Muscle layer of duodenum (tissue), 2 donors: ENCODE results near the gene KRTAP5-7.

Experiments
- H3K27ac ChIP-seq: one replicate; pipeline ENCODE4 v1.7.0; 2013; ENCODE audit warnings: mild to moderate bottlenecking, low read length
- H3K27me3 ChIP-seq: one replicate; pipeline ENCODE4 v1.7.0; 2013; ENCODE audit warnings: low read depth, mild to moderate bottlenecking, control low read depth, low read length
- H3K36me3 ChIP-seq, 2 donors: one replicate each; pipeline ENCODE4 v1.7.0; 2013; ENCODE audit warnings: low read length in 2 of 2, control low read depth in 1 of 2, mild to moderate bottlenecking in 1 of 2; ENCODE audit not compliant: insufficient read depth in 2 of 2, control insufficient read depth in 1 of 2
- H3K4me1 ChIP-seq, 2 donors: one replicate each; pipeline ENCODE4 v1.7.0; 2013; ENCODE audit warnings: low read length in 2 of 2, mild to moderate bottlenecking in 2 of 2, control low read depth in 1 of 2, moderate library complexity in 1 of 2; ENCODE audit not compliant: insufficient read depth in 2 of 2, control insufficient read depth in 1 of 2
- H3K4me3 ChIP-seq, 2 donors: one replicate each; pipeline ENCODE4 v1.7.0; 2013; ENCODE audit warnings: low read length in 2 of 2, low read depth in 1 of 2, mild to moderate bottlenecking in 1 of 2
- H3K9me3 ChIP-seq, 2 donors: one replicate each; pipeline ENCODE4 v1.7.0; 2013; ENCODE audit warnings: low read length in 2 of 2, control low read depth in 1 of 2, mild to moderate bottlenecking in 1 of 2; ENCODE audit not compliant: control insufficient read depth in 1 of 2
- donor health status: healthy.

The KRTAP5-7 gene

GRCh38 chr11:71486320-71486719, 40.7 kb upstream of the KRTAP5-7 start:
- Histone ChIP-seq H3K4me1 (no peaks in the 10 kb centered on the region), H3K36me3 (peaks cover 51 to 65% of the 10 kb centered on the region in 2 donors), H3K9me3 (no peaks in the 10 kb centered on the region), H3K27ac (no peak overlapping the region), H3K4me3 (no peak overlapping the region), H3K27me3 (no peaks in the 10 kb centered on the region)

GRCh38 chr11:71488681-71489270, 38.3 kb upstream of the KRTAP5-7 start:
- Histone ChIP-seq H3K4me3 (no peak overlapping the region), H3K27ac (no peak overlapping the region), H3K36me3 (peaks cover 39 to 57% of the 10 kb centered on the region in 2 donors), H3K9me3 (no peaks in the 10 kb centered on the region), H3K4me1 (no peaks in the 10 kb centered on the region), H3K27me3 (no peaks in the 10 kb centered on the region)

- H3K27me3 ChIP-seq: no peaks in the 10 kb centered on the region
- no peaks in the 10 kb centered on the region for H3K9me3 ChIP-seq
- peaks cover 36 to 56% of the 10 kb centered on the region in 2 donors for H3K36me3 ChIP-seq
- no peak overlapping the region for H3K4me3 ChIP-seq
- H3K4me1 ChIP-seq: no peaks in the 10 kb centered on the region
- H3K27ac ChIP-seq: no peak overlapping the region
Measured at GRCh38 chr11:71489311-71490043, 37.6 kb upstream of the KRTAP5-7 start.

- H3K27me3 ChIP-seq: no peaks in the 10 kb centered on the region
- H3K4me1 ChIP-seq: no peaks in the 10 kb centered on the region
- peaks cover 34 to 51% of the 10 kb centered on the region in 2 donors for H3K36me3 ChIP-seq
- H3K27ac ChIP-seq: no peak overlapping the region
- H3K4me3 ChIP-seq: no peak overlapping the region
- H3K9me3 ChIP-seq: no peaks in the 10 kb centered on the region
Measured at GRCh38 chr11:71490044-71490730, 36.9 kb upstream of the KRTAP5-7 start.

GRCh38 chr11:71490731-71491390, 36.2 kb upstream of the KRTAP5-7 start:
- H3K9me3 ChIP-seq: no peaks in the 10 kb centered on the region
- no peak overlapping the region for H3K27ac ChIP-seq
- H3K4me1 ChIP-seq: no peaks in the 10 kb centered on the region
- no peaks in the 10 kb centered on the region for H3K27me3 ChIP-seq
- H3K36me3 ChIP-seq: peaks cover 34 to 51% of the 10 kb centered on the region in 2 donors
- no peak overlapping the region for H3K4me3 ChIP-seq

GRCh38 chr11:71491531-71491930, 35.5 kb upstream of the KRTAP5-7 start:
- Histone ChIP-seq H3K4me1 (no peaks in the 10 kb centered on the region), H3K36me3 (peaks cover 38 to 51% of the 10 kb centered on the region in 2 donors), H3K4me3 (no peak overlapping the region)

GRCh38 chr11:71491940-71492339, 35.1 kb upstream of the KRTAP5-7 start:
- Histone ChIP-seq H3K27me3 (no peaks in the 10 kb centered on the region), H3K36me3 (peaks cover 39 to 55% of the 10 kb centered on the region in 2 donors), H3K4me1 (no peaks in the 10 kb centered on the region), H3K27ac (no peak overlapping the region), H3K9me3 (no peaks in the 10 kb centered on the region), H3K4me3 (no peak overlapping the region)

More at GRCh38 chr11:71491531-71491930, 35.5 kb upstream of the KRTAP5-7 start:
- Histone ChIP-seq H3K27ac (no peak overlapping the region), H3K27me3 (no peaks in the 10 kb centered on the region), H3K9me3 (no peaks in the 10 kb centered on the region)

- peaks cover 58 to 86% of the 10 kb centered on the region in 2 donors for H3K36me3 ChIP-seq
- H3K4me3 ChIP-seq: no peak overlapping the region
Measured at GRCh38 chr11:71495286-71496230, 31.5 kb upstream of the KRTAP5-7 start.

GRCh38 chr11:71496421-71496820, 30.6 kb upstream of the KRTAP5-7 start:
- H3K36me3 ChIP-seq: peaks cover 62 to 86% of the 10 kb centered on the region in 2 donors
- H3K4me1 ChIP-seq: no peaks in the 10 kb centered on the region
- H3K4me3 ChIP-seq: no peak overlapping the region
- H3K27ac ChIP-seq: no peak overlapping the region
- no peaks in the 10 kb centered on the region for H3K9me3 ChIP-seq
- no peaks in the 10 kb centered on the region for H3K27me3 ChIP-seq

More at GRCh38 chr11:71495286-71496230, 31.5 kb upstream of the KRTAP5-7 start:
- no peaks in the 10 kb centered on the region for H3K9me3 ChIP-seq
- no peak overlapping the region for H3K27ac ChIP-seq
- H3K4me1 ChIP-seq: no peaks in the 10 kb centered on the region
- H3K27me3 ChIP-seq: no peaks in the 10 kb centered on the region

GRCh38 chr11:71498091-71498490, 29.0 kb upstream of the KRTAP5-7 start:
- no peaks in the 10 kb centered on the region for H3K27me3 ChIP-seq
- H3K36me3 ChIP-seq: peaks cover 54 to 79% of the 10 kb centered on the region in 2 donors
- H3K9me3 ChIP-seq: no peaks in the 10 kb centered on the region
- H3K27ac ChIP-seq: no peak overlapping the region
- H3K4me3 ChIP-seq: no peak overlapping the region
- no peaks in the 10 kb centered on the region for H3K4me1 ChIP-seq
